Stomach (tissue), 4 donors: Measurements from ENCODE around the gene ACP6.
"Not testable (repeated sequence)": the region's sequence is repeated elsewhere in the genome, so short reads cannot be mapped to it uniquely, and the experiment has no call there.

ENCODE experiments used
- EP300 ChIP-seq: sonication (generic); formaldehyde crosslinking; IDR thresholded peaks from one replicate; pipeline ENCODE4 v1.6.1; 2017; ENCODE audit warnings: antibody characterized with exemption
- POLR2A ChIP-seq, 4 donors: fragments of 450-650 bp; IDR thresholded peaks; one replicate each; pipeline ENCODE4 v1.6.1; 2016; ENCODE audit warnings: antibody characterized with exemption in 4 of 4, control low read depth in 2 of 4, mild to moderate bottlenecking in 1 of 4, moderate library complexity in 1 of 4
- POLR2AphosphoS5 ChIP-seq, 3 donors: sonication (generic); formaldehyde crosslinking; IDR thresholded peaks; one replicate each; pipeline ENCODE4 v1.6.1; 2016; ENCODE audit warnings: antibody characterized with exemption in 3 of 3
- TF ChIP-seq, protein P1 (sequence below), 7 experiments: fragments of 450-650 bp in 4 of 7; fragments of 200-600 bp in 3 of 7; sonication (generic) in 3 of 7; IDR thresholded peaks; one replicate each; pipeline ENCODE4 v1.5.1; 2016 to 2019; ENCODE audit warnings: antibody characterized with exemption in 7 of 7, control low read depth in 2 of 7, mild to moderate bottlenecking in 1 of 7

DNA sequence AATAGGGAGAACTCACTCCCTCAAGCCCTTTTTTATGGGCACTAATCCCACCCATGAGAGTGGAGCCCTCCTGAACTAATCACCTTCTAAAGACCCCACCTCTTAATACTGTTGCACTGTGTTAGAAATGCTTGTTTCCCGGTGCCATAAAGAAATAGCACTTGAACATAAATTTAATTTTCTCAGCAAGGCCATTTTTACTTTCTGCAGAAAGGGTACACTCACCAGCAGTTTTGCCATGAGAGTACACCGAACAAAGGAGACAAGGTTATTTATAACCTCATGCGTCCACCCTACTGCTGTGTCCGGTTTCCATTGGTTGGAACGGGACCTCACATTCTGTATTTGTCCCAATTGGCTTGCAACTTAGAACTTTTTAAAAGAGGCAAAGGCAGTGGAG is 7.4 kb upstream of the ACP6 start:
- not testable (repeated sequence) for TF ChIP-seq POLR2A (IDR thresholded peaks at IDR 0.05); EP300; POLR2AphosphoS5 (IDR thresholded peaks at IDR 0.05)
- TF ChIP-seq, protein P1, sequence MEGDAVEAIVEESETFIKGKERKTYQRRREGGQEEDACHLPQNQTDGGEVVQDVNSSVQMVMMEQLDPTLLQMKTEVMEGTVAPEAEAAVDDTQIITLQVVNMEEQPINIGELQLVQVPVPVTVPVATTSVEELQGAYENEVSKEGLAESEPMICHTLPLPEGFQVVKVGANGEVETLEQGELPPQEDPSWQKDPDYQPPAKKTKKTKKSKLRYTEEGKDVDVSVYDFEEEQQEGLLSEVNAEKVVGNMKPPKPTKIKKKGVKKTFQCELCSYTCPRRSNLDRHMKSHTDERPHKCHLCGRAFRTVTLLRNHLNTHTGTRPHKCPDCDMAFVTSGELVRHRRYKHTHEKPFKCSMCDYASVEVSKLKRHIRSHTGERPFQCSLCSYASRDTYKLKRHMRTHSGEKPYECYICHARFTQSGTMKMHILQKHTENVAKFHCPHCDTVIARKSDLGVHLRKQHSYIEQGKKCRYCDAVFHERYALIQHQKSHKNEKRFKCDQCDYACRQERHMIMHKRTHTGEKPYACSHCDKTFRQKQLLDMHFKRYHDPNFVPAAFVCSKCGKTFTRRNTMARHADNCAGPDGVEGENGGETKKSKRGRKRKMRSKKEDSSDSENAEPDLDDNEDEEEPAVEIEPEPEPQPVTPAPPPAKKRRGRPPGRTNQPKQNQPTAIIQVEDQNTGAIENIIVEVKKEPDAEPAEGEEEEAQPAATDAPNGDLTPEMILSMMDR (IDR thresholded peaks at IDR 0.05): not testable (repeated sequence)
